Measurements from ENCODE around the gene MYO1A. TPM values are rescaled to one million over a fixed set of nuclear protein-coding genes. Genes with fewer than 3 reads are reported as not detected.

MYO1A gene
- total and polyA plus RNA-seq, 2 of the 13 experiments (the other 11 are each of a cell fraction or from before 2014, with no cell fraction given), result 5.3 to 6.0 TPM

GRCh38 chr12:57001448-57001906, 48.5 kb downstream of the MYO1A start (continued):
- TF ChIP-seq, protein P1, sequence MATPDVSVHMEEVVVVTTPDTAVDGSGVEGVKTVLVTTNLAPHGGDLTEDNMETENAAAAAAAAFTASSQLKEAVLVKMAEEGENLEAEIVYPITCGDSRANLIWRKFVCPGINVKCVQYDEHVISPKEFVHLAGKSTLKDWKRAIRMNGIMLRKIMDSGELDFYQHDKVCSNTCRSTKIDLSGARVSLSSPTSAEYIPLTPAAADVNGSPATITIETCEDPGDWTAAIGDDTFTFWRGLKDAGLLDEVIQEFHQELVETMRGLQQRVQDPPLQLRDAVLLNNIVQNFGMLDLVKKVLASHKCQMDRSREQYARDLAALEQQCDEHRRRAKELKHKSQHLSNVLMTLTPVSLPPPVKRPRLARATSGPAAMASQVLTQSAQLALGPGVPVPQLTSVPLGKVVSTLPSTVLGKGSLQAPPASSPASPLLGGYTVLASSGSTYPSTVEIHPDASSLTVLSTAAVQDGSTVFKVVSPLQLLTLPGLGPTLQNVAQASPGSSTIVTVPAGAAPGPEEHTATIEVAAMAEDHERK (CRISPR knock-in tag; IDR thresholded peaks at IDR 0.05; ENCODE audit: low read depth), result no peak
- TF ChIP-seq ZBTB39 (CRISPR knock-in tag; IDR thresholded peaks at IDR 0.05), result no peak
- peak; percentile 49; the same call in 1 of the 2 replicates for TF ChIP-seq ARID4A (CRISPR knock-in tag; IDR thresholded peaks at IDR 0.05; ENCODE audit: borderline replicate concordance)
- 0 out of 2 replicates have a peak, but pooled peaks have one; percentile 18 for TF ChIP-seq TFDP2 (CRISPR knock-in tag; IDR thresholded peaks at IDR 0.05)
- TF ChIP-seq ZNF549 (CRISPR knock-in tag; IDR thresholded peaks at IDR 0.05), result no peak
- TF ChIP-seq NONO (IDR thresholded peaks at IDR 0.05), result no peak
- TF ChIP-seq NONO (CRISPR knock-in tag; conservative IDR thresholded peaks at IDR 0.05), result peak; percentile 60; the same call in 1 of the 2 replicates
- TF ChIP-seq ZNF747 (CRISPR knock-in tag; IDR thresholded peaks at IDR 0.05; ENCODE audit: borderline replicate concordance), result 0 out of 2 replicates have a peak, but pooled peaks have one; percentile 38
- TF ChIP-seq, protein P2, sequence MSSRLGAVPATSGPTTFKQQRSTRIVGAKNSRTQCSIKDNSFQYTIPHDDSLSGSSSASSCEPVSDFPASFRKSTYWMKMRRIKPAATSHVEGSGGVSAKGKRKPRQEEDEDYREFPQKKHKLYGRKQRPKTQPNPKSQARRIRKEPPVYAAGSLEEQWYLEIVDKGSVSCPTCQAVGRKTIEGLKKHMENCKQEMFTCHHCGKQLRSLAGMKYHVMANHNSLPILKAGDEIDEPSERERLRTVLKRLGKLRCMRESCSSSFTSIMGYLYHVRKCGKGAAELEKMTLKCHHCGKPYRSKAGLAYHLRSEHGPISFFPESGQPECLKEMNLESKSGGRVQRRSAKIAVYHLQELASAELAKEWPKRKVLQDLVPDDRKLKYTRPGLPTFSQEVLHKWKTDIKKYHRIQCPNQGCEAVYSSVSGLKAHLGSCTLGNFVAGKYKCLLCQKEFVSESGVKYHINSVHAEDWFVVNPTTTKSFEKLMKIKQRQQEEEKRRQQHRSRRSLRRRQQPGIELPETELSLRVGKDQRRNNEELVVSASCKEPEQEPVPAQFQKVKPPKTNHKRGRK (CRISPR knock-in tag; IDR thresholded peaks at IDR 0.05), result no peak
- TF ChIP-seq HINFP (CRISPR knock-in tag; IDR thresholded peaks at IDR 0.05; ENCODE audit: low read depth), result no peak
- TF ChIP-seq POGZ (CRISPR knock-in tag; IDR thresholded peaks at IDR 0.05), result no peak; the same call in 1 of the 2 replicates
- TF ChIP-seq ZSCAN30 (CRISPR knock-in tag; IDR thresholded peaks at IDR 0.05), result no peak
- peak; percentile 72; the same call in 1 of the 2 replicates for TF ChIP-seq MIER3 (CRISPR knock-in tag; IDR thresholded peaks at IDR 0.05; ENCODE audit: borderline replicate concordance)
- 0 out of 2 replicates have a peak, but pooled peaks have one; percentile 16 for TF ChIP-seq ZNF768 (CRISPR knock-in tag; IDR thresholded peaks at IDR 0.05)
- no peak for TF ChIP-seq MLLT10 (CRISPR knock-in tag; IDR thresholded peaks at IDR 0.05)
- no peak for TF ChIP-seq CENPX (CRISPR knock-in tag; IDR thresholded peaks at IDR 0.05)

Data from HepG2 (cell line).